H9 (cell line): ENCODE data around the gene MICAL2. TPM values are rescaled to one million over a fixed set of nuclear protein-coding genes. Genes with fewer than 3 reads are reported as not detected.

Source experiments
- DNase-seq: peaks from one replicate; pipeline ENCODE4 v3.0.0-alpha.2; 2017
- H2AFZ ChIP-seq: one replicate; pipeline ENCODE4 v1.6.1; 2013; ENCODE audit warnings: mild to moderate bottlenecking, low read length, control low read depth, moderate library complexity
- H2AK5ac ChIP-seq: 2 replicates; pipeline ENCODE4 v1.6.1; 2013; ENCODE audit warnings: low read length, control low read depth, mixed read lengths; ENCODE audit not compliant: insufficient read length
- H2BK120ac ChIP-seq: one replicate; pipeline ENCODE4 v1.6.1; 2013; ENCODE audit warnings: low read depth, mild to moderate bottlenecking, low read length, control low read depth, inconsistent platforms; ENCODE audit not compliant: poor library complexity, severe bottlenecking
- H2BK12ac ChIP-seq: 2 replicates; pipeline ENCODE4 v1.6.1; 2013; ENCODE audit warnings: low read length, control low read depth, mixed read lengths, low read depth; ENCODE audit not compliant: insufficient read length
- H2BK15ac ChIP-seq: 2 replicates; pipeline ENCODE4 v1.6.1; 2013; ENCODE audit warnings: low read depth, low read length, control low read depth
- H2BK20ac ChIP-seq: one replicate; pipeline ENCODE4 v1.6.1; 2013; ENCODE audit warnings: low read depth, mild to moderate bottlenecking, low read length, control low read depth, inconsistent platforms; ENCODE audit not compliant: poor library complexity, severe bottlenecking
- H2BK5ac ChIP-seq: 2 replicates; pipeline ENCODE4 v1.6.1; 2013; ENCODE audit warnings: low read length, control low read depth, mixed read lengths; ENCODE audit not compliant: insufficient read length
- H3K14ac ChIP-seq: 2 replicates; pipeline ENCODE4 v1.6.1; 2013; ENCODE audit warnings: low read length, control low read depth; ENCODE audit not compliant: insufficient read depth
- H3K18ac ChIP-seq: 2 replicates; pipeline ENCODE4 v1.6.1; 2013; ENCODE audit warnings: low read depth, mild to moderate bottlenecking, mixed read lengths, low read length, control low read depth; ENCODE audit not compliant: insufficient read length
- H3K23ac ChIP-seq: 2 replicates; pipeline ENCODE4 v1.6.1; 2013; ENCODE audit warnings: low read length, control low read depth, mixed read lengths, low read depth; ENCODE audit not compliant: insufficient read length
- H3K23me2 ChIP-seq: 2 replicates; pipeline ENCODE4 v1.6.1; 2013; ENCODE audit warnings: low read depth, mild to moderate bottlenecking, mixed read lengths, low read length, control low read depth; ENCODE audit not compliant: insufficient read length, poor library complexity, severe bottlenecking
- H3K27ac ChIP-seq: 2 replicates; pipeline ENCODE4 v1.5.1; 2013; ENCODE audit warnings: low read length, control low read depth, mixed read lengths, low read depth; ENCODE audit not compliant: insufficient read length
- H3K27me3 ChIP-seq: 2 replicates; pipeline ENCODE4 v1.6.1; 2013; ENCODE audit warnings: low read length, control low read depth, inconsistent platforms; ENCODE audit not compliant: insufficient read depth
- H3K4ac ChIP-seq: 2 replicates; pipeline ENCODE4 v1.6.1; 2013; ENCODE audit warnings: low read depth, mild to moderate bottlenecking, control low read depth, inconsistent platforms, low read length, moderate library complexity
- H3K4me1 ChIP-seq: 2 replicates; pipeline ENCODE4 v1.6.1; 2013; ENCODE audit warnings: low read length, control low read depth, inconsistent platforms; ENCODE audit not compliant: insufficient read depth
- H3K4me2 ChIP-seq: 2 replicates; pipeline ENCODE4 v1.6.1; 2013; ENCODE audit warnings: low read length, control low read depth, mixed read lengths; ENCODE audit not compliant: insufficient read length, insufficient read depth
- H3K56ac ChIP-seq: 2 replicates; pipeline ENCODE4 v1.6.1; 2013; ENCODE audit warnings: low read depth, mild to moderate bottlenecking, mixed read lengths, low read length, control low read depth; ENCODE audit not compliant: insufficient read length
- H3K79me1 ChIP-seq: 2 replicates; pipeline ENCODE4 v1.6.1; 2013; ENCODE audit warnings: low read depth, mild to moderate bottlenecking, moderate library complexity, low read length, control low read depth, inconsistent platforms; ENCODE audit not compliant: insufficient read depth, poor library complexity, severe bottlenecking
- H3K79me2 ChIP-seq: 2 replicates; pipeline ENCODE4 v1.6.1; 2013; ENCODE audit warnings: low read length, control low read depth, inconsistent platforms; ENCODE audit not compliant: insufficient read depth
- H3K9ac ChIP-seq: 2 replicates; pipeline ENCODE4 v1.6.1; 2013; ENCODE audit warnings: low read length, control low read depth, mixed read lengths; ENCODE audit not compliant: insufficient read length; ENCODE audit errors: extremely low read depth
- H3K9me3 ChIP-seq: one replicate; pipeline ENCODE4 v1.6.1; 2013; ENCODE audit warnings: low read depth, low read length, inconsistent platforms; ENCODE audit not compliant: control insufficient read depth
- H3T11ph ChIP-seq: one replicate; pipeline ENCODE4 v1.6.1; 2013; ENCODE audit warnings: mild to moderate bottlenecking, low read length, control low read depth, inconsistent platforms
- H4K20me1 ChIP-seq: one replicate; pipeline ENCODE4 v1.6.1; 2013; ENCODE audit not compliant: control insufficient read depth, insufficient read length, insufficient read depth
- H4K5ac ChIP-seq: 2 replicates; pipeline ENCODE4 v1.6.1; 2013; ENCODE audit warnings: low read depth, mild to moderate bottlenecking, mixed read lengths, low read length, control low read depth; ENCODE audit not compliant: insufficient read length
- H4K8ac ChIP-seq: replicated peaks from 2 replicates; pipeline ENCODE4 v1.6.1; 2013; ENCODE audit warnings: low read length, control low read depth, mixed read lengths, low read depth; ENCODE audit not compliant: insufficient read length
- H4K91ac ChIP-seq: 2 replicates; pipeline ENCODE4 v1.6.1; 2013; ENCODE audit warnings: low read depth, mild to moderate bottlenecking, moderate library complexity, mixed read lengths, low read length, control low read depth; ENCODE audit not compliant: insufficient read length
- H3K27ac Mint-ChIP-seq, 3 experiments: 2 replicates in 2 of 3; 3 replicates in 1 of 3; pipeline ENCODE4 v1.8.0; 2020 to 2021; ENCODE audit warnings: mixed read lengths in 3 of 3, mild to moderate bottlenecking in 1 of 3, moderate library complexity in 1 of 3
- H3K27me3 Mint-ChIP-seq: 2 replicates; pipeline ENCODE4 v1.8.0; 2021; ENCODE audit warnings: low read depth, mild to moderate bottlenecking, moderate library complexity, mixed read lengths
- H3K36me3 Mint-ChIP-seq, 3 experiments: 2 replicates in 2 of 3; 3 replicates in 1 of 3; pipeline ENCODE4 v1.8.0; 2020 to 2021; ENCODE audit warnings: low read depth in 3 of 3, mixed read lengths in 3 of 3; ENCODE audit not compliant: insufficient read depth in 1 of 3
- H3K4me1 Mint-ChIP-seq, 2 experiments: 2 replicates each; pipeline ENCODE4 v1.8.0; 2020; ENCODE audit warnings: mixed read lengths in 2 of 2
- H3K4me3 Mint-ChIP-seq, 2 experiments: 2 replicates in 1 of 2; 3 replicates in 1 of 2; pipeline ENCODE4 v1.8.0; 2020 to 2021; ENCODE audit warnings: mild to moderate bottlenecking in 2 of 2, mixed read lengths in 2 of 2, moderate library complexity in 1 of 2
- H3K9me3 Mint-ChIP-seq, 2 experiments: 2 replicates in 1 of 2; 3 replicates in 1 of 2; pipeline ENCODE4 v1.8.0; 2020; ENCODE audit warnings: mild to moderate bottlenecking in 2 of 2, mixed read lengths in 2 of 2, moderate library complexity in 1 of 2
- CTCF ChIP-seq: fragments of 200-600 bp; sonication (generic); conservative IDR thresholded peaks from 3 replicates; pipeline ENCODE4 v1.8.0; 2021; ENCODE audit warnings: antibody characterized with exemption, mild to moderate bottlenecking
- total RNA-seq: library from RNA; stranded (reverse); gene quantifications from 2 replicates; pipeline ENCODE4 v1.2.1, GENCODE V29; 2021

MICAL2 gene
- total RNA-seq, 1 experiment from 2014 or later, result 4.7 TPM

- H2BK5ac ChIP-seq, result no peak overlapping the region
- no peak overlapping the region for H3K27ac ChIP-seq
- H4K5ac ChIP-seq, result no peak overlapping the region
- no peaks in the 10 kb centered on the region for H3K79me2 ChIP-seq
- Mint-ChIP-seq H3K27me3 (peaks cover 9% of the 10 kb centered on the region), H3K4me3 (no peak overlapping the region), H3K4me1 (peaks cover 8 to 17% of the 10 kb centered on the region in 2 experiments), H3K36me3 (no peaks in the 10 kb centered on the region), H3K9me3 (no peaks in the 10 kb centered on the region), H3K27ac (peak overlapping the region in 1 of 3 experiments; percentile 7; a peak in 1 of 7 replicates)
- H3K9me3 ChIP-seq, result no peaks in the 10 kb centered on the region
- H3T11ph ChIP-seq, result no peak overlapping the region
- H2BK15ac ChIP-seq, result no peak overlapping the region
- H2BK120ac ChIP-seq, result no peak overlapping the region
- TF ChIP-seq CTCF, result no peak
- H3K4me1 ChIP-seq, result no peaks in the 10 kb centered on the region
- H3K18ac ChIP-seq, result no peak overlapping the region
- no peak overlapping the region for H3K23ac ChIP-seq
- H2AK5ac ChIP-seq, result no peak overlapping the region
- no peak overlapping the region for H3K4ac ChIP-seq
- no peak overlapping the region for H4K8ac ChIP-seq
- DNase-seq, result no peak
- no peaks in the 10 kb centered on the region for H3K23me2 ChIP-seq
- no peak overlapping the region for H3K9ac ChIP-seq
- H4K91ac ChIP-seq, result no peak overlapping the region
- no peak overlapping the region for H3K4me2 ChIP-seq
- H4K20me1 ChIP-seq, result no peaks in the 10 kb centered on the region
- no peak overlapping the region for H3K14ac ChIP-seq
- H2AFZ ChIP-seq, result no peak overlapping the region
- H3K79me1 ChIP-seq, result no peaks in the 10 kb centered on the region
- no peak overlapping the region for H2BK20ac ChIP-seq
- H2BK12ac ChIP-seq, result no peak overlapping the region
- no peaks in the 10 kb centered on the region for H3K27me3 ChIP-seq
- no peak overlapping the region for H3K56ac ChIP-seq
Observed at GRCh38 chr11:12214751-12215150, 104.4 kb downstream of the MICAL2 start.
